Gastrocnemius medialis (tissue), 4 donors: ENCODE data around the gene TPD52L1.

Experiments
- CTCF ChIP-seq, 5 experiments: fragments of 450-650 bp in 3 of 5; fragments of 200-600 bp in 2 of 5; sonication (generic) in 2 of 5; IDR thresholded peaks in 4 of 5; conservative IDR thresholded peaks in 1 of 5; 1 replicate in 4 of 5; 2 replicates in 1 of 5; pipeline ENCODE4 v1.5.1; 2016 to 2019; ENCODE audit warnings: antibody characterized with exemption in 5 of 5, mild to moderate bottlenecking in 3 of 5, moderate library complexity in 3 of 5
- POLR2A ChIP-seq, 2 donors: fragments of 450-650 bp; IDR thresholded peaks; one replicate each; pipeline ENCODE4 v1.6.1; 2017; ENCODE audit warnings: antibody characterized with exemption in 2 of 2, mild to moderate bottlenecking in 2 of 2, moderate library complexity in 2 of 2

- TF ChIP-seq CTCF (IDR thresholded peaks at IDR 0.05 in 4 of 5, conservative IDR thresholded peaks at IDR 0.05 in 1 of 5), result no peak
- TF ChIP-seq POLR2A (IDR thresholded peaks at IDR 0.05), result no peak
Observed at GRCh38 chr6:125231133-125231532, 77.6 kb downstream of the TPD52L1 start.
